ENCODE data around the gene CARM1. TPM values are rescaled to one million over a fixed set of nuclear protein-coding genes. Genes with fewer than 3 reads are reported as not detected.

CARM1 gene
- total RNA-seq, 1 donor: 33.7 TPM

DNA sequence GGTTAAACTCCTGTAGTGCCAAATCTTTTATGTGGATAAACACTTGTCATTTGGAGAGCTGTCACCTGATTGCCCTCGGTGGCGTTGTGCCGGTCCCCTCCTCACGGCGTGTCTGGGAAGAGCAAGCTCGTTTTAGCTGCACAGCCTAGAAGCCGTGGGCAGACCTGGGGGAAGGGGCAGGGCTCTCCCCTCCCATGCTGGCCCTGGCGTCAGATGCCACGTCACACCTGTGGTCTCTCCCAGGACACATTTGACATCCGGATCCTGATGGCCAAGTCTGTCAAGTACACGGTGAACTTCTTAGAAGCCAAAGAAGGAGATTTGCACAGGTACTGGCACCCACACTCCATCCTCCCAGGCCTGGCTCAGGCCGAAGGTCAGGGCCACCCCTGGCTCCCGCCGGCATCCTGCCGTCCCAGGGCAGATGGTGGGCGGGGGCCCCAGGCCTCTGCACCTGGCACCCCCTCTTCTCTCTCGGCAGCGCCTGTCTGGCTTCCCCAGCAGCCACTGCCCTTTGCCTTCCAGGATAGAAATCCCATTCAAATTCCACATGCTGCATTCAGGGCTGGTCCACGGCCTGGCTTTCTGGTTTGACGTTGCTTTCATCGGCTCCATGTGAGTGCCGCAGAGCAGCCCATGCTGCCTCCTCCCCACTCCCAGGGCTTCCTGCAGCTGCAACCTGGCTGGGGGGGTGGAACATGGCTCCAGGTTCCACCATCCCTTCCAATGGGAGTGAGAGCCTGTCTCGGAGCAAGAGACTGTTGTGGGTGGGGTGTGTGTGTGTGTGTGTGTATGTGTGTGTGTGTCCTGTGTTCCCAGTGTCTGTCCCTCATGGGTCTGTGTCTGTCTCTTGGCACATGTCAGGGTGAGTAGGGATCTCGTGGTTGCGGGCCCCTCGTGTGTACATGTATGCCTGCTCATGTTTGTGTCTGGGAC, 48.3 kb downstream of the CARM1 start:
- Histone ChIP-seq H3K27me3 (ENCODE audit: insufficient read depth, low read length) (no peaks in the 10 kb centered on the region), H3K79me2 (ENCODE audit: insufficient read depth, low read length) (peaks cover 8% of the 10 kb centered on the region), H2AFZ (ENCODE audit: low read length) (no peak overlapping the region), H3K27ac (ENCODE audit: low read depth, low read length) (no peak overlapping the region), H3K4me2 (ENCODE audit: insufficient read depth, low read length) (no peak overlapping the region), H4K20me1 (ENCODE audit: insufficient read depth, low read length) (peaks cover 16% of the 10 kb centered on the region), H3K4me3 (ENCODE audit: insufficient read depth, low read length) (no peak overlapping the region), H3K36me3 (ENCODE audit: insufficient read depth, low read length) (peaks cover 57% of the 10 kb centered on the region), H3K9me3 (ENCODE audit: low read depth, low read length) (no peaks in the 10 kb centered on the region), H3K4me1 (ENCODE audit: insufficient read depth, low read length) (peaks cover 11% of the 10 kb centered on the region)
- TF ChIP-seq CTCF (IDR thresholded peaks at IDR 0.05; ENCODE audit: extremely low read depth, low read depth, low read length): no peak
- peak; percentile 61 for DNase-seq (ENCODE audit: insufficient read length, low spot score, missing footprints)

GRCh38 chr19:10920288-10920655, 48.9 kb downstream of the CARM1 start:
- no peak overlapping the region for H3K4me2 ChIP-seq (ENCODE audit: insufficient read depth, low read length)
- TF ChIP-seq CTCF (IDR thresholded peaks at IDR 0.05; ENCODE audit: extremely low read depth, low read depth, low read length): no peak
- peaks cover 63% of the 10 kb centered on the region for H3K36me3 ChIP-seq (ENCODE audit: insufficient read depth, low read length)
- no peak overlapping the region for H3K4me3 ChIP-seq (ENCODE audit: insufficient read depth, low read length)
- H4K20me1 ChIP-seq (ENCODE audit: insufficient read depth, low read length): peaks cover 12% of the 10 kb centered on the region
- H3K4me1 ChIP-seq (ENCODE audit: insufficient read depth, low read length): peaks cover 9% of the 10 kb centered on the region
- no peak overlapping the region for H2AFZ ChIP-seq (ENCODE audit: low read length)
- peak; percentile 49 for DNase-seq (ENCODE audit: insufficient read length, low spot score, missing footprints)
- no peaks in the 10 kb centered on the region for H3K9me3 ChIP-seq (ENCODE audit: low read depth, low read length)
- no peak overlapping the region for H3K27ac ChIP-seq (ENCODE audit: low read depth, low read length)
- no peaks in the 10 kb centered on the region for H3K27me3 ChIP-seq (ENCODE audit: insufficient read depth, low read length)
- H3K79me2 ChIP-seq (ENCODE audit: insufficient read depth, low read length): peaks cover 8% of the 10 kb centered on the region

- DNase-seq (ENCODE audit: insufficient read length, low spot score, missing footprints): peak; percentile 41
- Histone ChIP-seq H3K9me3 (ENCODE audit: low read depth, low read length) (no peaks in the 10 kb centered on the region), H3K4me2 (ENCODE audit: insufficient read depth, low read length) (no peak overlapping the region), H2AFZ (ENCODE audit: low read length) (no peak overlapping the region), H3K4me3 (ENCODE audit: insufficient read depth, low read length) (no peak overlapping the region), H3K36me3 (ENCODE audit: insufficient read depth, low read length) (peaks cover 68% of the 10 kb centered on the region), H3K27ac (ENCODE audit: low read depth, low read length) (no peak overlapping the region), H3K79me2 (ENCODE audit: insufficient read depth, low read length) (peaks cover 11% of the 10 kb centered on the region), H3K4me1 (ENCODE audit: insufficient read depth, low read length) (peaks cover 3% of the 10 kb centered on the region), H4K20me1 (ENCODE audit: insufficient read depth, low read length) (peaks cover 11% of the 10 kb centered on the region), H3K27me3 (ENCODE audit: insufficient read depth, low read length) (no peaks in the 10 kb centered on the region)
- TF ChIP-seq CTCF (IDR thresholded peaks at IDR 0.05; ENCODE audit: extremely low read depth, low read depth, low read length): no peak
Observed at GRCh38 chr19:10920781-10921180, 49.4 kb downstream of the CARM1 start.

DNA sequence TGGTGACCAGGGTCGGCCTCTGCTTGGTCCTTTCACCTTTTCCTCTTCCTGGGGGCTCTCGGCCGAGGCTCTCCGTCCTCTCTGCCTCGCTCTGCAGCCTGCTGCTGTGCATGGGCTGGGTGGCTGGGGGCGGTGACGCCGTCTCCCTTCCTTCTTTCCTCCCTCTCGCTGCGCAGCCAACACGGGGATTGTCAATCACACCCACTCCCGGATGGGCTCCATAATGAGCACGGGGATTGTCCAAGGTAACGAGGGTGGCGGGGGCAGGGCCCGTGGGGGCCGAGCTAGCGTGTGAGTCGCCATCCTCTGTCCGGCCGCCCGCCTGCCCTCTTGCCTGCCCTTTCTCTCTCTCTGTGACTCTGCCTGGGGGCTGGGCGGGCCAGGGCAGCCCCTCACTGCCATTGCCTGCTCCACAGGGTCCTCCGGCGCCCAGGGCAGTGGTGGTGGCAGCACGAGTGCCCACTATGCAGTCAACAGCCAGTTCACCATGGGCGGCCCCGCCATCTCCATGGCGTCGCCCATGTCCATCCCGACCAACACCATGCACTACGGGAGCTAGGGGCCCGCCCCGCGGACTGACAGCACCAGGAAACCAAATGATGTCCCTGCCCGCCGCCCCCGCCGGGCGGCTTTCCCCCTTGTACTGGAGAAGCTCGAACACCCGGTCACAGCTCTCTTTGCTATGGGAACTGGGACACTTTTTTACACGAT, 50.0 kb downstream of the CARM1 start:
- Histone ChIP-seq H2AFZ (ENCODE audit: low read length) (no peak overlapping the region), H3K27me3 (ENCODE audit: insufficient read depth, low read length) (no peaks in the 10 kb centered on the region), H3K36me3 (ENCODE audit: insufficient read depth, low read length) (peaks cover 62% of the 10 kb centered on the region), H3K4me3 (ENCODE audit: insufficient read depth, low read length) (no peak overlapping the region), H3K79me2 (ENCODE audit: insufficient read depth, low read length) (peaks cover 11% of the 10 kb centered on the region), H3K4me2 (ENCODE audit: insufficient read depth, low read length) (no peak overlapping the region), H3K9me3 (ENCODE audit: low read depth, low read length) (no peaks in the 10 kb centered on the region), H3K4me1 (ENCODE audit: insufficient read depth, low read length) (no peaks in the 10 kb centered on the region), H4K20me1 (ENCODE audit: insufficient read depth, low read length) (peaks cover 8% of the 10 kb centered on the region), H3K27ac (ENCODE audit: low read depth, low read length) (no peak overlapping the region)
- DNase-seq (ENCODE audit: insufficient read length, low spot score, missing footprints): peak; percentile 25
- no peak for TF ChIP-seq CTCF (IDR thresholded peaks at IDR 0.05; ENCODE audit: extremely low read depth, low read depth, low read length)

Measured in osteoblast (primary cell).